Measurements from ENCODE around the gene RBM39.
"Not testable (repeated sequence)": the region's sequence is repeated elsewhere in the genome, so short reads cannot be mapped to it uniquely, and the experiment has no call there.

RBM39 gene

DNA sequence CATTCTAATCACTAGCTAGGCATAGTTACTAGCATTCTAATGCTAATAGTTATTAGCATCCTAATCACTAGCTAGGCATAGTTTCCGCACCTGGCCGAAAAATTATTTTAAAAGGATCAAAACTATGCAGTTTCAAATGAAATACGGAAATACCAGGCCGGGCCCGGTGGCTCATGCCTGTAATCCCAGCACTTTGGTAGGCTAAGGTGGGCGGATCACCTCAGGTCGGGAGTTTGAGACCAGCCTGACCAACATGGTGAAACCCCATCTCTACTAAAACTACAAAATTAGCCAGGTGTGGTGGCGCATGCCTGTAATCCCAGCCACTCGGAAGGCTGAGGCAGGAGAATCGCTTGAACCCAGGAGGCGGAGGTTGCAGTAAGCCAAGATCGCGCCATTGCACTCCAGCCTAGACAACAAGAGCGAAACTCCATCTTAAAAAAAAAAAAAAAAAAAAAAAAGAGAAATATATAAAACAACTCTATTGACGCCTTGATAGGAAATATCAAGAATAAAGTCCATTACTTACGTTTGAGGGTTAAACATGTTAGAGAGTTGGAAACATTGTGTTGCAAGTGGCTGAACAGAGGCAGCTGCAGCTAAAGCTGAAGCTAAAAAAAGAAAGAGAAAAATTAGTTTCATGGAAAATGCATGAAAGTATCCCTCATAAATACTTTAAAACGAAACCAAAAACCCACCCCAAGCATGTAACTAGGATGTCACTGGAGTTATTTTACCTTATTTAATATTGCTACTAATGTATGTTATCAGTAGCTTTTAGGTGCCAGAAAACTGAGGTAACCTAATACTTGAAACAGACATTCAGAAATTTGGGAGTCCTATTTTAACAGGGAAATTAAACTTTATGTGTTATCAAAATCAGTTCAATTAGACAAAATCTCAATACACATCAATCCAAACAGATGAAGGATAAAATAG lies 35.2 kb downstream of the RBM39 start:
- not testable (repeated sequence) for DNase-seq (ENCODE audit: low read depth, low spot score)

DNA sequence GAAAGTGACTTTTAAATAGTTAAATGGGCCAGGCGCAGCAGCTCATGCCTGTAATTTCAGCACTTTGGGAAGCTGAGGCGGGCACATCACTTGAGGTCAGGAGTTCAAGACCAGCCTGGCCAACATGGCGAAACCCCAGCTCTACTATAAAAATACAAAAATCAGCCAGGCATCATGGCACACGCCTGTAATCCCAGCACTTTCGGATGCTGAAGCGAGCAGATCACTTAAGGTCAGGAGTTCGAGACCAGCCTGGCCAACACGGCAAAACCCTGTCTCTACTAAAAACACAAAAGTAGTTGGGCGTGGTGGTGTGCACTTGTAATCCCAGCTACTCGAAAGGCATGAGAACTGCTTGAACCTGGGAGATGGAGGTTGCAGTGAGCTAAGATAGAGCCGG lies 36.2 kb downstream of the RBM39 start:
- DNase-seq (ENCODE audit: low read depth, low spot score), result not testable (repeated sequence)

DNA sequence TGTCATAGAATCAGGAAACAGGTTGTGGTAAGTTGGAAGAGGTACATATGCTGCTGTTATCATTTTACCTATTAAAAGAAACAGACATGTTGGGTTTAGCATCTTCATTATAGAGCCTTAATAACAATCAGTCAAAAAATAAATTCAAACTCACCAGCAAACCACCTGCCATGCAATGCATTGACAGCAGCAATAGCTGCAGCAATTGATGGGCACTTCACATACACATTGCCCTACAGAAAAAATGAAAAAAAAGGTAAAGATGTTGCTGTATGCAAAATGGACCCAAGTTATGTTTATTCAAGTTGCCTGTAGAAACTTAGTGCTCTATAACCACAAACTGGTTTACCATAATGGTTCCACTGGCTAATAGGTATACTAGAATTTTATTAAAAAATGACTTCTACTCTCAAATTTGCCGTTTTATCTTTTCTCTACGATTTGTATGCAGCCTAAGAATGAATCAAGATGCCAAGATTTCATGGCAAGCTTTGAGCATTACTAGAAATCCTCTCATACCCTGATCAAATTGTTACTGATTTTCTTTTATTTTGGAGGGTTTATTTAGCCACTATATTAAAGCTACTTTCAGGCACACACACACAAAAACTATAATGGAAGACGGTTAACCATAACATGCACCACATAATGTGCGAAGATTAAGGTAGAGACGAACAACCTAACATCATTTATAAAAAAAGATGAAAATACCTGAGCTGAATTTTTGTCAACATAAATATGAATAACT lies 37.4 kb downstream of the RBM39 start:
- no peak for DNase-seq (ENCODE audit: low read depth, low spot score)

- DNase-seq (ENCODE audit: low read depth, low spot score), result no peak
These were observed 39.0 kb downstream of the RBM39 start for GRCh38 chr20:35702824-35703695.

DNA sequence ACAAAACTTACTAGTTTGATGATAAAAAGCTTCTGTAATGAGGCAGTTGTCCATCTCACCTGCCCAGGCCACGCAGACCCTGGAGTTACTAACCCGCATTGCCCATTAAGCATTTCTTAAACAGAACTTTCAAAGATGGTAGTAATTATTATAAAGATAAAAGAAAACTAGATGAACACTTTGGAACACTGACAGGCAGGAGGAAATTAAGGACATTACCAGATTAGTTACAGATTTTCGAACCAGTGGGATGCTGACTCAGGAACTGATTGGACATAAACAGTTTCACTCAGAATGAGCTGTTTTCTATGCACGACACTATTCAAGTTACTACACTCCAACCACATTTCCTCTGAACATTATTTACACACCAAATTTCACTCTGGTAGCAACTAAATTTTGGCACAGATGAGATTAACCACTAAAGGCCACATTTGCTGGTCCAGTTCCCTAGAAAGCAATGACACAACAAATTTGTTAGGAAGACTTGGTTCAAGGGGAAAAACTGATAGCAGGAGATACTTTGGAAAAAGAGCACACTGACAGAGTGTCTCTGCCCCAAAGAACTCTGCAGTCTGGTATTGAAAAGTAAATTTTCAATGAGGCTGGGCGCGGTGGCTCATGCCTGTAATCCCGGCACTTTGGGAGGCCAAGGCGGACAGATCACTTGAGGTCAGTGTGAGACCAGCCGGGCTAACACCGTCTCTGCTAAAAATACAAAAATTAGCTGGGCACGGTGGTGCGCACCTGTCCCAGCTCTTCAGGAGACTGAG lies 39.8 kb downstream of the RBM39 start:
- DNase-seq (ENCODE audit: low read depth, low spot score), result no peak

- DNase-seq (ENCODE audit: low read depth, low spot score), result no peak
These were observed 41.4 kb downstream of the RBM39 start for GRCh38 chr20:35700625-35701148.

DNA sequence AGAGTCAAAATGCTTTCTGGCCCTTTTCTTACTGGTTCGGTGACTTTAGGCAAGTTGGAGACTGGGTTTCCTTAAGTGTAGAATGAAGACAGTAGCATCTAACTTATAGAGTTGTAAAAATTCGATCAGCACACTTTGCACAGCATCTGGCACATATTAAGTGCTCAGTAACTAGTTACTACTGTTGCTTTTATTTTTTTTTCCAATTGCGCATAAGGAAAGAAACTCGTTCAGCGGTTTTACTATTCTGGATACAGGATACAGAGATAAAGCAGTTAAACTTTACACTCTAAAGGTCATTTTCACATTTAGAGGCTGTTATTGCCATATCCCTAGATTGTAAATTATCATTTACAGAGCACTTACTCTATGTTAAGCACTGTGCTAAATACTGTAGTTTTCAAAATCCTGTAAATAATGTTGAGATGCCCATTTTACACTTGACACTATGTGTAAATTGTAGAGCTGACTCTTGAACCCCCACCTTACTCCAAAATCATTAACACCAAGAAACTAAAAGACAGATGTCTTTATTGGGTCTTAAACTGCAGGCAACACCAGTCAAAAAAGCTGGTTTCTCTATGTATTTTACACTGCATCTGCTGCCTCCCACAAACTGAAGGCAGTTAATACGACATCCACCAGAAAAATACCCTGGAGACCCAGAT lies 42.0 kb downstream of the RBM39 start:
- DNase-seq (ENCODE audit: low read depth, low spot score), result no peak

DNA sequence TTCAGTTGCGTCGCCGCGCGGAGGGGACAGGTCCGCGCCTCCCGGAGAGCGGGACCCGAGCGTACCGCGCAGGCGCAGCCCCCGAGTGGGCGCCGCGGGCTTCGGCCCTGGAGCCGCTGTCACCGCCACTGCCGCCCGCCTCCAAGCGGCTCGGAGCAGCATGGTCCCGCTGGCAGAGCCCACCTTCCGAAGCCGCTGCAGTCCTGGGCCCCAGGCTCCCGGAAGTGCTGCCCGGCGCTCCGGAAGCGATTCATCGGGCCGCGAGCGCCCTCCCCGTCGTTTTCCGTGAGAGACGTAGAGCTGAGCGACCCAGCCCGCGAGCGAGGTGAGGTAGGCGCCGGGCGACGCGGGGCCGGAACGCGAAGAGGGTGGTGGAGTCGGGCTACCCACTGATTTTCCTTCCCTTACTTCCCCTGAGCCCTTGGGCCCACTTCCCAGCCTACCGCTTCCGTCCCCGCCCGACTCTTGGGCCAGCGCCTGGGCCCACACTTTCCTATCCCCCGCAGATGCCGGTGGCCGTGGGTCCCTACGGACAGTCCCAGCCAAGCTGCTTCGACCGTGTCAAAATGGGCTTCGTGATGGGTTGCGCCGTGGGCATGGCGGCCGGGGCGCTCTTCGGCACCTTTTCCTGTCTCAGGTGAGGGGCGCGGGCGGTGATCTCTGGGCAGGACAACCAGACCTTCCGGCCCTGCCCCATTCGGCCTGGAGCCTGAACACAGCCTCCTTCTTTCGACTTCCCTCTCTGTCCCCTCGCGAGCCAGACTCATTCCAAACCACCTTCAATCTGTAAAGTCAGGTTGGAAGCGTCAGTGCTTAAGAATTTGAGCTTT lies 42.7 kb downstream of the RBM39 start, which contains the start of the genes NFS1 and ROMO1:
NFS1 (minus strand) TSS at position 226 of the 830 bp plus-strand sequence; CDS start at position 162, 64 bp downstream.
ROMO1 (plus strand) TSS at position 279 of the 830 bp plus-strand sequence; CDS start at position 507, 228 bp downstream.
- peak; percentile 94 for DNase-seq (ENCODE audit: low read depth, low spot score)

GRCh38 chr20:35698298-35699126 lies 43.5 kb downstream of the RBM39 start:
- DNase-seq (ENCODE audit: low read depth, low spot score), result no peak

DNA sequence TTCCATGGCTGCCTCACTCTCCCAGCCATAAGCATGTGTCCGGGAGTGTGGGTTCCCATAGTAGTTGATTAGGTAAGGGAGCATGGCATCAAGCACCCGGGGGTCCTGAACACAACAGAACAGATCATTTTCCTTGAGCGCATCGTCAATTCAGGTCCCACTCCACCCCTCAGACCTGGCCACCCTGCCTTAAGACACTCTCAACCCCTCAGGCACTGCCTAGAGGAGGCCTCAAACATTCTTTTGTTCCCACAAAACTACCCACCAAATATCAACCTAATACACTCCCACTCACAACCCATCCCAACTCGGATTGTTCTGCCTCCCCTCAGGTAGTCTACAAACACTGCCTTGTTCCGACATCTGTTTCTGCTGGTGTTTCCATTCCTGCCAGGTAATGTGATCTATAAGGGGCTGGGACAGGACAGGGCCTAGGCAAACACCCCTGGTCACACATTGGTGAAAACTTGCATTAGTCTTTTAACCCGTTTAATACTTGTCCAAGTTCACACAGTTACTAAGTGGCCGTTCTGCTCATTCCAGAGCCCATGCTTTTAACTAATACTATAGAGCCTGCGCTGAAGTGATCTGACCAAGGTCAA lies 44.3 kb downstream of the RBM39 start:
- no peak for DNase-seq (ENCODE audit: low read depth, low spot score)

- no peak for DNase-seq (ENCODE audit: low read depth, low spot score)
These were observed 46.1 kb downstream of the RBM39 start for GRCh38 chr20:35695978-35696377.

DNA sequence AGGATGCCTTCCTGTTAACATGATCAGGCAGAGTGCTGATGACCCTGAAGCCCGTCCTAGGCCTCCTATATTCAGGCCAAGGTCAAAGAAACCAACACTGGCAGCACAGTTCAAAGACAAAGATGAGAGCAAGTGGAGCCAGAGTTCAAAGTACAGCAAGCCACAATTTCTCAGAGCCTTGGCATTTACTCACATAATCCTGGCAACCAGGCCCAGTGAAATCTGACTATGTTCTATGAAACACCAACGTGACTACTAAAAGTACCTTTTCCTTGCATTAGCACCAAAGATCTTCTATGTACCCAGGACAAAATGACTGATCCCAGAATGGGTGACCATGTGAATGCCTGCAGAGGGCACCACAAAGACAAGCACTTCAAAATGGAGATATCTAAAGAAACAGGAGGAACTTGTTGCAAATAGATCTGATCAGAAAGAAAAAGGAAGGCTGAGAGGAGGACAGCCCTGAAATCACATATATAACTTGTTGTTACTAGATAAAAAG lies 46.8 kb downstream of the RBM39 start:
- no peak for DNase-seq (ENCODE audit: low read depth, low spot score)

DNA sequence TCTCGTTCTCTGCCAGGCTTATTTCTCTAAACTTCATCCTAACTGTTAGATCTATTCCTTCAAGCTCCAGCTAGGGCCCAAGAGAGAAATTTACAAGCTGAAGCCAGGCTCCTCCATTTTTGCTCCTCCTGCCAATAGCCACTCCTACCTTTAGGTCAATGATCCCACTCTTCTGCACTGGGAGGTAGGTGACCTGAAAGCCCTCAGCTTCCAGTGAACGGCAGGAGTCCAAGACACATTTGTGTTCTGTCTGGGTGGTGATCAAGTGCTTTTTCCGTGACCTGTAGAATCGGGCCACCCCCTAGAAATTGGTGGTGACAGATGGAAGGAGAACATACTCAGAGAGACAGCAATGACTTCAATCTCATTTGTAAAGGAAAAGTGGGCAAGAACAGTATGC lies 51.8 kb downstream of the RBM39 start:
- DNase-seq (ENCODE audit: low read depth, low spot score), result no peak

GRCh38 chr20:35686872-35687271 lies 55.2 kb downstream of the RBM39 start:
- DNase-seq (ENCODE audit: low read depth, low spot score), result peak; percentile 52

GRCh38 chr20:35685368-35685767 lies 56.7 kb downstream of the RBM39 start:
- DNase-seq (ENCODE audit: low read depth, low spot score), result not testable (repeated sequence)

DNA sequence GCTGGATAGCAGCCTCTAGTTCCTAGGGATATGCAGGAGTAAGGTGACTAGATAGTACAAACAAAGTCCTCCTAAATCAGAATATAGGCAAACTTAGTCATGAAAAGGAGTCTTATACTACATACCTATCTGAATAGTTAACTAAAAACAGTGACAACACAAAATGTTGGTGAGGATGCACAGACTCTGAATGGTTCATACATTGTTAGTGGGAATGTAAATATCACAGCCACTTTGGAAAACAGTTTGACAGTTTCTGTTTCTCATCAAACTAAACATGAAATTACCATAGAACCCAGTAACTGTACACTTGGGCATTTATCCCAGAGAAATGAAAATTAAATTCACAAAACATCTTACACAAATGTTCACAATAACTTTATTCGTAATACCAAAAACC lies 60.1 kb downstream of the RBM39 start:
- no peak for DNase-seq (ENCODE audit: low read depth, low spot score)

DNA sequence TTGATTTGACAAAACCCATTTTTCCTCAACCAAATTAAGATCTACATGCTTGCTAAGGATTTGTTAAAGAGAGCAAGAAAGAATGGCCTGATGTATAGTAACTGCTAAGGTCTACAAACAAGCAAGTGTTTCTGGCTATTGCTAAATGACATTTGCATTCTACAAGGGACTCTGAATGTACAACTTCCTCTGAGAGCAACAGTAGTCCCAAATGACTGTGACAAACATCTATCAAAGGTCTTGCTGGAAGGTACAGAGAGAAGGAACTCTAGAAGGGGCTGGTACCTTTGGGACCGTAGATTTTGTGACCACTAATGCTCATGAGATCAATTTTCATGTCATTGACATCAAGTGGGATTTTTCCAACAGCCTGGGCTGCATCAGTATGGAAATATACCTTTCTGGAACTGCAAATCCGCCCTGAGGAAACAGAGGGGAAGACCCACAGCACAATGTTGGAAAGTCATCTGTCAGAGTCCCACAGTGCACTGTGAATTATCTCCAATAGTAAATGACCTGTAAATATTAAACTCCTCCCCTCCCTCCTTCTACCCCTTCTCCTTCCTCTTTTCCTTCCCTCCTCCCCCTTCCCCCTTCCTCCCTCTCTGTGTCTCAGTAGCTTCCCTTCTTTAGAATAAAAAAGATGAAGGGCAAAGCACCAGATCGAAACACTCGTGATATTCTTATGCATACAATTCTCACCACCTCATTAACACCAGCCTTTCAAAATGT lies 61.4 kb downstream of the RBM39 start:
- DNase-seq (ENCODE audit: low read depth, low spot score), result no peak
